ENCODE results near the gene LINS1.
A peak's percentile ranks its signal among the peaks of the same experiment; 100 is the strongest.

Gene LINS1, protein sequence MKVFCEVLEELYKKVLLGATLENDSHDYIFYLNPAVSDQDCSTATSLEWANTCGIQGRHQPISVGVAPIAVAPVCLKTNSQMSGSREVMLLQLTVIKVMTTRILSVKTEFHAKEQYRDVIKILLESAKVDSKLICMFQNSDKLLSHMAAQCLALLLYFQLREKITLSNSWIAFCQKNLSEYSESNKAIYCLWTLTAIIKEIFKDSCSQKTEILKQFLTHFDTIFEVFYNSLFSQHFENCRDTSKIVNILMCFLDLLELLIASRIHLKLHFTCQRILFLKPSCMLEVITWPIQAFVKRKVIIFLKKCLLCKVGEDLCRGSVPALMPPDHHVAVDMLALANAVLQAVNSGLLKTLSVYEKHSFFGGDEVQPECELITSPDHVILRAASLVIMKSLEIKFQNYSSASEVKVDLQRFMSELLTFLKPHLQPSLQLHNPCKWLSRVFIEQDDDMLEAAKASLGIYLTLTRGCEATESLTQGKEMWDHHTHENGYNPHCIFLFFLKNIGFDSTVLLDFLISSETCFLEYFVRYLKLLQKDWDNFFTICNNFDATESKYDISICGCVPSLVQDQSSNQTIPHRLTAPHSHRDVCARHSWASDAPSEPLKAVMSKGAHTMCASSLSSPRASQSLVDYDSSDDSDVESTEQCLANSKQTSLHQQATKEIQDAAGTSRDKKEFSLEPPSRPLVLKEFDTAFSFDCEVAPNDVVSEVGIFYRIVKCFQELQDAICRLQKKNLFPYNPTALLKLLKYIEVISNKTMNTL

DNA sequence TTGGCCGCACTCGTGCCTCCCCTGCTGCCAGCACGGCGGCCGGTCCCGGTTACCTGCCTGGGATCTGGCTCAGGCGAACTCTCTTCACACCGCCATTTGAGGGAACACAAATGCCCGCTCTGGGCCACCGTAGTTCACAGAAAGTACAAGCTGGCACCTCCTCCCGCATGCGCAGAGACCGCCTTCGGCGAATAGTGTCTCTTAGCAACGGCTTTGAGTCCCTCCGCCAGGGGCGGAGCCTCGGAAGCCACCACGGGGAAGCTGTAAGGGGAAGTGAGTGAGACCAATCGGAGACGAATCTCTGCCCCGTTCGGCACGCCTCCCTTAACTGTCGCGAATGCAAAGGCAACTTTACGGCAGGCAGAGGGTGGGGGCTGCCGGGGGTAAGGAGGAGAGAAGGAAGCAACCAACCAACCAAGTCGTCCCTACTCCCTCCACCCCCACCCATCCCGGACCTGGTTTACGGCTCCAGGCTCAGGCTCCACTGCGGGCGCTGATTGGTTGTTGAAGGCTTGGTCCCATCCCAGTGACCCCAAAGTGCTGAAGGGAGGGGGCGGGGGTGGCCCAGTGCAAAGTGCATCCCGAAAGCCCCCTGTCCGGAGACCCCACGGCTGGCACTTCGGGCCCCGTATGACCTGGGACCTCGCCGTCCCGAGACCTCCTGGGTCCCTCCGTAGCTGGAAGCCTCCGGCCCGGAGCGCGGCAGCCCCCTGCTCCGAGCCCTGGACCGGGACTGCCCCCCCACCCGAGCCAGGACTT, at the start of gene LINS1, which contains the start of gene ASB7:
TSS of gene LINS1 (minus strand) at position 121 of the 759 bp plus-strand sequence. CDS start 21,342 bp downstream, outside the sequence.
TSS of gene ASB7 (plus strand) at position 526 of the 759 bp plus-strand sequence. CDS start 9,628 bp downstream, outside the sequence.
- peak; percentile 97 for DNase-seq (ENCODE audit: extremely low read depth, insufficient read length)
- no peaks in the 10 kb centered on the region for H3K27me3 ChIP-seq (replicated peaks; ENCODE audit: control insufficient read depth, insufficient read depth, low read length)
- H3K36me3 ChIP-seq (ENCODE audit: control insufficient read depth, insufficient read depth, low read length): no peaks in the 10 kb centered on the region
- TF ChIP-seq, protein P1, sequence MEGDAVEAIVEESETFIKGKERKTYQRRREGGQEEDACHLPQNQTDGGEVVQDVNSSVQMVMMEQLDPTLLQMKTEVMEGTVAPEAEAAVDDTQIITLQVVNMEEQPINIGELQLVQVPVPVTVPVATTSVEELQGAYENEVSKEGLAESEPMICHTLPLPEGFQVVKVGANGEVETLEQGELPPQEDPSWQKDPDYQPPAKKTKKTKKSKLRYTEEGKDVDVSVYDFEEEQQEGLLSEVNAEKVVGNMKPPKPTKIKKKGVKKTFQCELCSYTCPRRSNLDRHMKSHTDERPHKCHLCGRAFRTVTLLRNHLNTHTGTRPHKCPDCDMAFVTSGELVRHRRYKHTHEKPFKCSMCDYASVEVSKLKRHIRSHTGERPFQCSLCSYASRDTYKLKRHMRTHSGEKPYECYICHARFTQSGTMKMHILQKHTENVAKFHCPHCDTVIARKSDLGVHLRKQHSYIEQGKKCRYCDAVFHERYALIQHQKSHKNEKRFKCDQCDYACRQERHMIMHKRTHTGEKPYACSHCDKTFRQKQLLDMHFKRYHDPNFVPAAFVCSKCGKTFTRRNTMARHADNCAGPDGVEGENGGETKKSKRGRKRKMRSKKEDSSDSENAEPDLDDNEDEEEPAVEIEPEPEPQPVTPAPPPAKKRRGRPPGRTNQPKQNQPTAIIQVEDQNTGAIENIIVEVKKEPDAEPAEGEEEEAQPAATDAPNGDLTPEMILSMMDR (IDR thresholded peaks at IDR 0.05; ENCODE audit: insufficient read depth, low read length, poor library complexity, severe bottlenecking): no peak
- H3K4me3 ChIP-seq (replicated peaks; ENCODE audit: low read depth, low read length): peak within 1 kb of the TSS; percentile 94

GRCh38 chr15:100651253-100651652, 49.3 kb upstream of the LINS1 start:
- H3K4me3 ChIP-seq (replicated peaks; ENCODE audit: low read depth, low read length): no peak overlapping the region
- H3K36me3 ChIP-seq (ENCODE audit: control insufficient read depth, insufficient read depth, low read length): no peaks in the 10 kb centered on the region; the same call in 1 of the 2 replicates
- H3K27me3 ChIP-seq (replicated peaks; ENCODE audit: control insufficient read depth, insufficient read depth, low read length): no peaks in the 10 kb centered on the region
- DNase-seq (ENCODE audit: extremely low read depth, insufficient read length): no peak
- TF ChIP-seq, protein P1 (IDR thresholded peaks at IDR 0.05; ENCODE audit: insufficient read depth, low read length, poor library complexity, severe bottlenecking): no peak

- no peaks in the 10 kb centered on the region for H3K27me3 ChIP-seq (replicated peaks; ENCODE audit: control insufficient read depth, insufficient read depth, low read length)
- H3K4me3 ChIP-seq (replicated peaks; ENCODE audit: low read depth, low read length): no peak overlapping the region
- no peak for DNase-seq (ENCODE audit: extremely low read depth, insufficient read length)
- TF ChIP-seq, protein P1 (IDR thresholded peaks at IDR 0.05; ENCODE audit: insufficient read depth, low read length, poor library complexity, severe bottlenecking): peak; percentile 16
- H3K36me3 ChIP-seq (ENCODE audit: control insufficient read depth, insufficient read depth, low read length): no peaks in the 10 kb centered on the region; the same call in 1 of the 2 replicates
These were observed 48.7 kb upstream of the LINS1 start for GRCh38 chr15:100650685-100651084.

DNA sequence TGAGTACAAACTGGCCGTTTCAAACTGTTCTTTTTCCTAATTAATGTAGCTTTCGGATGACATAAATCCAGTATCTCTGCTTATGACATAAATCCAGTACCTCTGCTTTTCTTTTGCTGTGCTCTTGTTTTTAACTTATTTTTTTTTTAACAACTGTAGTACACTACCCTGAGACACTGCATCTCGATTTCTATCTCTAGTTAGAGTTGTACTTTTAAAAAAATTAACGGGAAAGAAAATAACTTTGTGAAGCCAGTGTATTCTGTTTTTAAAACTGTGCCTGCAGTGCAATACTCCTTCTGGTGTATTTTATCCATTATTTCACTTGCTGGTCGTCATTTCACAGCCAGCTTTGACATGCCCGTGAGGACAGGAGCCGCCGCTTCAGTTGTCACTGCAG, 47.0 kb upstream of the LINS1 start:
- H3K36me3 ChIP-seq (ENCODE audit: control insufficient read depth, insufficient read depth, low read length): no peaks in the 10 kb centered on the region; the same call in 1 of the 2 replicates
- DNase-seq (ENCODE audit: extremely low read depth, insufficient read length): no peak
- TF ChIP-seq, protein P1 (IDR thresholded peaks at IDR 0.05; ENCODE audit: insufficient read depth, low read length, poor library complexity, severe bottlenecking): no peak
- H3K27me3 ChIP-seq (replicated peaks; ENCODE audit: control insufficient read depth, insufficient read depth, low read length): no peaks in the 10 kb centered on the region
- no peak overlapping the region for H3K4me3 ChIP-seq (replicated peaks; ENCODE audit: low read depth, low read length)

- no peak for DNase-seq (ENCODE audit: extremely low read depth, insufficient read length)
- no peak overlapping the region for H3K4me3 ChIP-seq (replicated peaks; ENCODE audit: low read depth, low read length)
- no peaks in the 10 kb centered on the region for H3K27me3 ChIP-seq (replicated peaks; ENCODE audit: control insufficient read depth, insufficient read depth, low read length)
- no peaks in the 10 kb centered on the region for H3K36me3 ChIP-seq (ENCODE audit: control insufficient read depth, insufficient read depth, low read length)
- TF ChIP-seq, protein P1 (IDR thresholded peaks at IDR 0.05; ENCODE audit: insufficient read depth, low read length, poor library complexity, severe bottlenecking): no peak
These were observed 43.7 kb upstream of the LINS1 start for GRCh38 chr15:100645671-100646070.
